MM.1S (cell line): Measurements from ENCODE around the gene DNM1.

Experiments
- DNase-seq: peaks from one replicate; pipeline ENCODE4 v3.0.0-alpha.2; 2015
- H2AFZ ChIP-seq: fragments of 300-600 bp; sonication (generic); 2 replicates; pipeline ENCODE4 v1.6.0; 2016; ENCODE audit warnings: antibody characterized with exemption, low read length
- H3F3A ChIP-seq: fragments of 300-600 bp; sonication (generic); 2 replicates; pipeline ENCODE4 v1.6.1; 2016; ENCODE audit warnings: mild to moderate bottlenecking, antibody characterized with exemption, low read length, moderate library complexity, mixed read lengths; ENCODE audit not compliant: insufficient read depth
- H3K27ac ChIP-seq: fragments of 300-600 bp; sonication (generic); 2 replicates; pipeline ENCODE4 v1.5.1; 2016; ENCODE audit warnings: mild to moderate bottlenecking, low read length
- H3K27me3 ChIP-seq: fragments of 300-600 bp; sonication (generic); replicated peaks from 2 replicates; pipeline ENCODE4 v1.6.0; 2016; ENCODE audit warnings: low read length; ENCODE audit not compliant: insufficient read depth
- H3K36me3 ChIP-seq: fragments of 300-600 bp; sonication (generic); replicated peaks from 2 replicates; pipeline ENCODE4 v1.6.1; 2016; ENCODE audit warnings: mild to moderate bottlenecking, low read length, mixed read lengths; ENCODE audit not compliant: insufficient read depth
- H3K4me1 ChIP-seq: fragments of 300-600 bp; sonication (generic); 2 replicates; pipeline ENCODE4 v1.6.1; 2016; ENCODE audit warnings: low read length, mixed read lengths
- H3K4me2 ChIP-seq: fragments of 300-600 bp; sonication (generic); 2 replicates; pipeline ENCODE4 v1.6.0; 2016; ENCODE audit warnings: low read depth, low read length
- H3K4me3 ChIP-seq: fragments of 300-600 bp; sonication (generic); 2 replicates; pipeline ENCODE4 v1.5.1; 2016; ENCODE audit warnings: low read length, mixed read lengths
- H3K79me2 ChIP-seq: fragments of 300-600 bp; sonication (generic); 2 replicates; pipeline ENCODE4 v1.6.1; 2016; ENCODE audit warnings: mixed run types, low read length, mixed read lengths
- H3K9ac ChIP-seq: fragments of 300-600 bp; sonication (generic); 2 replicates; pipeline ENCODE4 v1.6.1; 2016; ENCODE audit warnings: low read length, mixed read lengths
- H3K9me2 ChIP-seq: fragments of 300-600 bp; sonication (generic); replicated peaks from 2 replicates; pipeline ENCODE4 v1.6.1; 2016; ENCODE audit warnings: mild to moderate bottlenecking, low read length, mixed read lengths; ENCODE audit not compliant: insufficient read depth
- H3K9me3 ChIP-seq: fragments of 300-600 bp; sonication (generic); replicated peaks from 2 replicates; pipeline ENCODE4 v1.6.1; 2016; ENCODE audit warnings: mild to moderate bottlenecking, low read length, mixed read lengths; ENCODE audit not compliant: insufficient read depth
- H4K20me1 ChIP-seq: fragments of 300-600 bp; sonication (generic); 2 replicates; pipeline ENCODE4 v1.6.1; 2016; ENCODE audit warnings: mild to moderate bottlenecking, low read length, moderate library complexity, mixed read lengths; ENCODE audit not compliant: insufficient read depth
- EZH2 ChIP-seq: fragments of 300-600 bp; sonication (generic); optimal IDR thresholded peaks from 2 replicates; pipeline ENCODE3; 2017; ENCODE audit warnings: low read depth, mild to moderate bottlenecking, antibody characterized with exemption, low read length, mixed read lengths
- EZH2phosphoT487 ChIP-seq: fragments of 300-600 bp; sonication (generic); IDR thresholded peaks from 2 replicates; pipeline ENCODE4 v1.6.1; 2018; ENCODE audit warnings: antibody characterized with exemption, low read length
- TF ChIP-seq, protein P1 (sequence below): fragments of 300-600 bp; sonication (generic); IDR thresholded peaks from 2 replicates; pipeline ENCODE4 v1.5.1; 2016; ENCODE audit warnings: antibody characterized with exemption, low read length, mixed read lengths

DNM1 gene

DNA sequence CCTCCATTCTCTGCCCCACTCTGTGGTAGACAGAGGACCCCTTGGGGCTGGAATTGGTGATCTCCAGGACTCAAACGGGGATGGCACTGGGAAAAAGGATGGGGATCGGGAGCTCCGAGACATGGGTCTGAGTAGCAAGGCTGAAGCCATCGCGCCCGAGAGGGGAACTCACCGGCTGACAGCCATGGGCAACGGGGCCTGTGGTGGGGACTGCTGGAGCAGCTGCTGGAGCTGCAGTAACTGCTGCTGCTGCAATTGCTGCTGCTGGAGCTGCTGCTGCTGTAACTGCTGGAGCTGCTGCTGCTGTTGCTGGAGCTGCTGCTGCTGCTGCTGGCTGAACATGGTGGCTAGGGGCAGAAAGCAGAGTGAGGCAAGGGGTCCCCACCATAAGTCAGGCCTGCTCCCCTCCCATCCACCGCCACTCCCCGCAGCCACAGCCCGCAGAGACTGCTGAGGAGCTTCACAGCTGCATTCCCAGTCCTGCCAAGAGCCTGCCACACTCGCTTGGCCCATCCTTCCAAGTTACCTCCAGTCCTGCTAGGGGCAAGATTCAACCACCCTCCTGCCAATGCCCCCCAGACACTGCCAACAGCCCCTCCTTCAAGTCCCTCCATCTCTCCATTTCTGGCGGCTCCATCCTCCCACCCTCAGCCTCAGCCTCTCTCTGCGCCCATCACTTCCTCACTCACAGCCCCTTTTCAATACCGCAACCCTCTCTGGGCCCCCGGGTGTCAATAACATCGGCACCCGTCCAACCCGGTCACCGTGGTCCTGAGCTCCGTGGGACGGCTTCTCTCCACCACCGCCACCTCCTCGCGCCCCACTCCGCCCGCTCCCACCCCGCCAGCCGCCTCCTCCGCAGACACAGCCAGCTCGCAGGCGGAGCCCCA, 12.4 kb upstream of the DNM1 start:
- Histone ChIP-seq H3K27ac (no peak overlapping the region), H3K9me3 (no peaks in the 10 kb centered on the region), H3K27me3 (no peaks in the 10 kb centered on the region), H3K4me2 (peak overlapping the region; percentile 91), H3K9me2 (no peaks in the 10 kb centered on the region), H2AFZ (peak overlapping the region; percentile 99), H3K79me2 (peaks cover 17% of the 10 kb centered on the region), H3K36me3 (no peaks in the 10 kb centered on the region), H3K9ac (peak overlapping the region; percentile 75), H3F3A (peaks cover 8% of the 10 kb centered on the region; the same call in 1 of the 2 replicates), H4K20me1 (no peaks in the 10 kb centered on the region), H3K4me3 (peak overlapping the region; percentile 66), H3K4me1 (peaks cover 6% of the 10 kb centered on the region; the same call in 1 of the 2 replicates)
- TF ChIP-seq, protein P1, sequence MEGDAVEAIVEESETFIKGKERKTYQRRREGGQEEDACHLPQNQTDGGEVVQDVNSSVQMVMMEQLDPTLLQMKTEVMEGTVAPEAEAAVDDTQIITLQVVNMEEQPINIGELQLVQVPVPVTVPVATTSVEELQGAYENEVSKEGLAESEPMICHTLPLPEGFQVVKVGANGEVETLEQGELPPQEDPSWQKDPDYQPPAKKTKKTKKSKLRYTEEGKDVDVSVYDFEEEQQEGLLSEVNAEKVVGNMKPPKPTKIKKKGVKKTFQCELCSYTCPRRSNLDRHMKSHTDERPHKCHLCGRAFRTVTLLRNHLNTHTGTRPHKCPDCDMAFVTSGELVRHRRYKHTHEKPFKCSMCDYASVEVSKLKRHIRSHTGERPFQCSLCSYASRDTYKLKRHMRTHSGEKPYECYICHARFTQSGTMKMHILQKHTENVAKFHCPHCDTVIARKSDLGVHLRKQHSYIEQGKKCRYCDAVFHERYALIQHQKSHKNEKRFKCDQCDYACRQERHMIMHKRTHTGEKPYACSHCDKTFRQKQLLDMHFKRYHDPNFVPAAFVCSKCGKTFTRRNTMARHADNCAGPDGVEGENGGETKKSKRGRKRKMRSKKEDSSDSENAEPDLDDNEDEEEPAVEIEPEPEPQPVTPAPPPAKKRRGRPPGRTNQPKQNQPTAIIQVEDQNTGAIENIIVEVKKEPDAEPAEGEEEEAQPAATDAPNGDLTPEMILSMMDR, result no peak
- TF ChIP-seq EZH2 (no peak), EZH2phosphoT487 (no peak)
- DNase-seq, result no peak

DNA sequence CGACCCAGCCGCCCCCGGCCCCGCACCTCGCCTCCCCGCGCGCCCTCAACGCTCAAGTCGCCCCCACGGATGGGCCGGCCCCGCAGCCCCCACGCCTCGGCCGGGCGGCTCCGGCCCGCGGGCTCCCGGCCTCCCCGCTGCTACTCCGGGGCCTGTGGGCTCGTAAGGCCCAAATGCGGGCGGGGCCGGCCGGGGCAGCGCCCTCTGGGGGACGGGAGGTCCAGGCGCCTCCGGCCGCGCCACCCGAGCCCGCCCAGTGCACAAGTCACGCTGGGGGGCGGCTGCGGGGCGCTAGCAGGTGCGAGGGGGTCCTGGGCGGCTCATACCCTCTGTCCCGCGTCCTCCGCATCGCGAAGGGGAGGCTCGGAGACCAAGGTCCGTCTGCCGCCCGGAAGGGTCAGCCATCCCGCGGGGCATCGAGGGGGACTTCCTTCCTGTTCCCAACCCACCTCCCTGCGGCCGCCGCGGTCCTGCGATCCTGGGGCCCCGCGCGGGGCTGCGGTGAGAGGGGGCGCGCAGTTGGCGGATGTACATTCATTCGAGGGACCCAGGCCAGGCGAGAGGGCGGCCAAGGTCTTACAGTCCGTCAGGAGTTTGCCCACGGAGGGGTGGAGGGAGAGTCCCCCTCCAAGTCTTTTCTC, 11.7 kb upstream of the DNM1 start, which contains the start of gene CIZ1:
TSS of gene CIZ1 (minus strand) at position 167 of the 641 bp plus-strand sequence. CDS start 715 bp downstream, outside the sequence.
- peak within 1 kb of the TSS; percentile 66 for H3K4me3 ChIP-seq
- peak; percentile 86 for DNase-seq
- H3K36me3 ChIP-seq, result no peaks in the 10 kb centered on the region
- H3F3A ChIP-seq, result peaks cover 8% of the 10 kb centered on the region; the same call in 1 of the 2 replicates
- H3K79me2 ChIP-seq, result peaks cover 17% of the 10 kb centered on the region
- H3K9me3 ChIP-seq, result no peaks in the 10 kb centered on the region
- H3K27me3 ChIP-seq, result no peaks in the 10 kb centered on the region
- no peak for TF ChIP-seq EZH2
- TF ChIP-seq, protein P1, result peak; percentile 66
- peak within 1 kb of the TSS; percentile 91 for H3K4me2 ChIP-seq
- no peaks in the 10 kb centered on the region for H4K20me1 ChIP-seq
- peaks cover 6% of the 10 kb centered on the region; the same call in 1 of the 2 replicates for H3K4me1 ChIP-seq
- no peaks in the 10 kb centered on the region for H3K9me2 ChIP-seq
- peak within 1 kb of the TSS; percentile 99 for H2AFZ ChIP-seq
- H3K27ac ChIP-seq, result peak within 1 kb of the TSS; percentile 1; the same call in 1 of the 2 replicates
- peak within 1 kb of the TSS; percentile 75 for H3K9ac ChIP-seq

DNA sequence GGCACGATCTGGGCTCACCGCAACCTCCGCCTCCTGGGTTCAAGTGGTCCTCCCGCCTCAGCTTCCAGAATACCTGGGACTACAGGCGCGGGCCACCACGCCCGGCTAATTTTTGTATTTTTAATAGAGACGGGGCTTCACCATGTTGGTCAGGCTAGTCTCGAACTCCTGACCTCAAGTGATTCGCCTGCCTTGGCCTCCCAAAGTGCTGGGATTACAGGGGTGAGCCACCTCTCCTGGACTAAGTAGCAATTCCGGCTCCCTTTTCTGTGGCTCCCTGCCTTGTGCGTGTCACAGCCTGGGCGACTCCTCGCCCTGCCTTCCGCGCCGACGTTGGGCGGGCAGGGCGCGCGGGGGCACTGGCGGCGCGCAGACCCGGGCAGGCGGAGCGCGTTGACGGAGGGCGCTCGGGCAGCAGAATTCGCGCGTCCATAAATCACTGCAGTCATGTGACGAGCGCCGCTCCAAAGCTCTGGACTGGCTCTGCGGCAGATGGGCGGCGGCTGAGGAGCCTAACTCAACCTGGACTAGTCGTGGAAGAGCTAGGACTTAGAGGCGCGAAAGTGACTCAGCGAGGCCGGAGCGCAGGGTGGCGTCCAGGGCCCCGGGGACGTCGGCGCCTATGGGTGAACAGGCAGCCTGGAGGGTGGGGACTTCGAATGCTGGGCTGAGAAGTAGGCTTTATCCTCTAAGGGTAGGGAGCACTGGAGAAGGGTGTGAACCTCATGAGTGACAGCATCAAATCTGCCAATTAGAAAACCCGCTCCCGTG, 10.4 kb upstream of the DNM1 start:
- no peaks in the 10 kb centered on the region for H3K36me3 ChIP-seq
- H3K4me3 ChIP-seq, result no peak overlapping the region
- no peaks in the 10 kb centered on the region for H4K20me1 ChIP-seq
- 0 out of 2 replicates have a peak overlapping the region, but pooled peaks have one; percentile 35 for H2AFZ ChIP-seq
- H3K4me2 ChIP-seq, result peak overlapping the region; percentile 41; the same call in 1 of the 2 replicates
- peaks cover 17% of the 10 kb centered on the region for H3K79me2 ChIP-seq
- no peaks in the 10 kb centered on the region for H3K9me3 ChIP-seq
- no peak overlapping the region for H3K9ac ChIP-seq
- peak; percentile 61 for DNase-seq
- TF ChIP-seq EZH2 (no peak), EZH2phosphoT487 (no peak)
- TF ChIP-seq, protein P1, result peak; percentile 41
- H3K4me1 ChIP-seq, result peaks cover 6% of the 10 kb centered on the region; the same call in 1 of the 2 replicates
- peaks cover 8% of the 10 kb centered on the region; the same call in 1 of the 2 replicates for H3F3A ChIP-seq
- no peaks in the 10 kb centered on the region for H3K9me2 ChIP-seq
- H3K27ac ChIP-seq, result no peak overlapping the region
- no peaks in the 10 kb centered on the region for H3K27me3 ChIP-seq
